Activated CD4-positive, alpha-beta T cell treated with anti-CD3 and anti-CD28 coated beads for 48 hours (primary cell): ENCODE results near the gene RILP.

ENCODE experiments used
- DNase-seq: peaks from one replicate; pipeline ENCODE4 v3.0.0-alpha.2; 2020

Gene RILP

GRCh38 chr17:1647802-1648171 is 1.9 kb downstream of the RILP start:
- no peak for DNase-seq

- DNase-seq: no peak
Observed at GRCh38 chr17:1646199-1646875, 3.3 kb downstream of the RILP start.

DNA sequence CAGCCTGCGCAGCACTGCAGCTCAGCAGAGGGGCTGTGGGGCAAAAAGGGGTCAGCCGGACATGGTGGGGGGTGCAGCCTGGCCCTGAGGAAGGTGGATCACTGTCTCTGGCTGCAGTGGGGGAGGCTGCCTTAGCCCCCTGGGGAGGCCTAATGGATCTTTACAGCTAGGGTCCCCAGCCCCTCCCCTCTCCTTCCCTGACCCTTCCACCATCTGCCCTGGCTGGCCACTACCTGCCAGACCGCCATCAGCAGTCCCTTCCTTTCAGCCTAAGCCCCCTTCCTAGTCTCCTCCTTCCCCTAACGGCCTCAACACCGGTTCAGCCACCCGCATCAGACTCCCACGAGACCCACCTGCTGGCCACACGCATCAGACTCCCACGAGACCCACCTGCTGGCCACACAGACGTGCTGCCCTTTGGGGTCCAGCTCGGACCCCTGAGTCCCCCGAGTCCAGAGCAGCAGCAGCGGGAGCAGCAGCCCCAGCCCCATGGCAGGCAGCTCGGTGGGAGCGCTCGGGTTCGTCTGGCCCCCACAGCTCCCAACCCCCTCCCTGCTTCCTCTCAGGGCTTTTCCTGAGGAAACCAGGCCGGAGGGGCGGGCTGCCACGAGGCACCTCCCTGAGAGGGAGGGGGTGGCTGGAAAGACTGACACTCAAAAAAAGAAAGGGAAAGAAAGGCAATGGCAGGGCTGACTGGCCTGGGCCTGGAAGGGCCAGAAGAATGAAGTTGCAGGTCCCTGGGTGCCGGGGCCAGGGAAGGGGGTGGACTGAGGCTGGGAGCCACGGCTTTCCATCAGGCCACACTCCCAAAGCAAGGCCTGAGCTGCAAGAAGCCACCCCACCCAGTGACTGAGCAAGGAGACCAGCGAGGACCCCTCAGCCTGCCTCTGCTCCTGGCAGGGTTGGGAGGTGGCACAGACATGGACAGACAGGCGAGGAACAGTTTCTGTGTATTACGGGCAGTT is 4.2 kb downstream of the RILP start, which contains the start of gene SCARF1:
Gene SCARF1, minus strand, starts transcription at position 526 of the 965 bp plus-strand sequence. Its CDS starts 35 bp downstream, at position 491.
- DNase-seq: no peak

GRCh38 chr17:1644493-1645206 is 5.0 kb downstream of the RILP start:
- DNase-seq: peak; percentile 61

DNA sequence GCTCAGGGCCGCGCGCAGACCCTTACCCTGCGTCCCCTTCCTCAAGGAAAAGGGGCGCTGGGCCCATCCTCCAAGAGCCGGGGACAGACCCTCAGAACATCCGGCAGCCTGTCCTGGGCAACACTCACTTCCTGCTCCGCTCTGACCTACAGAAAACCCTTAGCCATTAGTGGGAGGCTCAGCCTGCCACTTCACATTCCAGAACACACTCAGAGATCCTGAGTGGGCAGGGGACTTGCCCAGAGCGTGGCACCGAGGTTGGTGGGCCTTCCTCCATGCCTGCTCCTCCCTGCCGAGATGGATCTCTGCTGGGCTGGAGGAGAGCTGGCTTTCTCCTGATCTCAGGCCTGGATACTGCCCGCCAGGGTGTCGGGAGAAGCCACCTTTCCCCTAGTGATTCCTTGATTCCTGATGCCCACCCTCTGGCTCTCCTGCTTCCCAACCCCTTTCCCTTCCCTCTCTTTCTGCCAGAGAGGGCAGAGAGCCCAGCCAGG is 5.6 kb downstream of the RILP start:
- no peak for DNase-seq

GRCh38 chr17:1643293-1643998 is 6.2 kb downstream of the RILP start:
- peak; percentile 68 for DNase-seq

GRCh38 chr17:1641065-1641403 is 8.6 kb downstream of the RILP start:
- DNase-seq: no peak

DNA sequence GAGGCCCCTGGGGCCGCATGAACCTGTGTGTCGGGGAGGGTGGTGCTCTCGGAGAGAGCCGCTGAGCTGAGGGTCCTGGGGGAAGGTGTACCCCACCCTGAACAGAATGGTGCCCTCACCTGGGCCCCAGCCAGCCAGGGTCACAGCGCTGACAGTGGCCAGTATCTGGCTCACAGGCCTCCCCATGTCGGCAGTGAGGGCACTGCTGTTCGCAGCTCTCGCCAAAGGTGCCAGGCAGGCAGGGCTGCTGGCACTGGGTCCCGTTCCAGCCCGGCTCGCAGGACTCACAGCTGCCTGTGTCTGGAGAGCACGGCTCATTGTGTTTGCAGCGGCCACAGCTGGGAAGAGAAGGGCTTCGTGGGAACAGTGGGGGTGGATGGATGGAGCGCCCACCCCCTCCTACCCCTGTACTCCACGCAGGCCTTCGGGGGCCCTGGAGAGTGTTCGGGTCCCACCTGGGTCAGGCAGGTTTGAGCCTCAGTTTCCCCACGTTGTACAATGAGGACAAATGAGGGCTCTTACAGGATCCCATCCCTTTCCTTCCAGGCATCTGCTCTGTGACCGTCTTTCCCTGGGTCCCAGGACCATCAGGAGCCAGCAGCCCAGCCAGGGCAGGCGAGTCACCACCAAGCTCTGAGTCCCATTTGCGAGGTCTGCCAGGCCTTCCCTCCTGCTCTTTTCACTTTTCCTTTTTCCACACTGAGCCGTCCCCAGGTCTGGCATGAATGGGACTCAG is 9.2 kb downstream of the RILP start:
- DNase-seq: no peak

DNA sequence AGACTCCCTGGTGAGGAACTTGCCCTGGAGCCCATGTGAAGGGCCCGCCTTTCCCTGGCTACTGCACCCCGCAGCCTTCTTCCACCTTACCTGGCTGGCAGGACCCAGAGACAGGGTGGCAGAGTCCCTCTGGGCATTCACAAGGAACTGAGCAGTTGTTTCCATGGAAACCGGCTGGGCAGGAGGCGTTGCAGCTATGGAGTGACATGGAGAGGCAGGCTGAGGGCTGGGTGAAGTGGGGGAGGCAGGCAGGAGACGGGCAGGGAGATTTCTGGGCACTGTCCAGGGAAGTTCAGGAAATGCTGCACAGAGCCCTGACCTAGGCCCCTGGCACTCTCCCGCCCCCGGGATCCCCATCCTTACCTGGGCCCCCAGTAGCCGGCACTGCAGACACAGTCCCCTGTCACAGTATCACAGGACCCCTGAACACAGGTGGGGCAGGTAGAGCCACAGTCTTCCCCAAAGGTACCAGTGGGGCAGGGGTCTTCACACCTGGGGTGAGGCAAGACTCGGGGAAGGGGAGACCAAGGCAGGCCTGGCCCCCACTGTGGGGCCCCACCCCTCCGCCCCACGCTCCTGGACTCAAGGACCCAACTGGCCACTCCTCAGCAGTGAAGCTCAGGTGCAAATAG is 10.0 kb downstream of the RILP start:
- no peak for DNase-seq

GRCh38 chr17:1638624-1639300 is 10.9 kb downstream of the RILP start:
- DNase-seq: no peak

- DNase-seq: no peak
Observed at GRCh38 chr17:1638171-1638590, 11.5 kb downstream of the RILP start.

GRCh38 chr17:1636732-1637285 is 12.9 kb downstream of the RILP start:
- no peak for DNase-seq

GRCh38 chr17:1635675-1636465 is 13.8 kb downstream of the RILP start:
- DNase-seq: no peak

DNA sequence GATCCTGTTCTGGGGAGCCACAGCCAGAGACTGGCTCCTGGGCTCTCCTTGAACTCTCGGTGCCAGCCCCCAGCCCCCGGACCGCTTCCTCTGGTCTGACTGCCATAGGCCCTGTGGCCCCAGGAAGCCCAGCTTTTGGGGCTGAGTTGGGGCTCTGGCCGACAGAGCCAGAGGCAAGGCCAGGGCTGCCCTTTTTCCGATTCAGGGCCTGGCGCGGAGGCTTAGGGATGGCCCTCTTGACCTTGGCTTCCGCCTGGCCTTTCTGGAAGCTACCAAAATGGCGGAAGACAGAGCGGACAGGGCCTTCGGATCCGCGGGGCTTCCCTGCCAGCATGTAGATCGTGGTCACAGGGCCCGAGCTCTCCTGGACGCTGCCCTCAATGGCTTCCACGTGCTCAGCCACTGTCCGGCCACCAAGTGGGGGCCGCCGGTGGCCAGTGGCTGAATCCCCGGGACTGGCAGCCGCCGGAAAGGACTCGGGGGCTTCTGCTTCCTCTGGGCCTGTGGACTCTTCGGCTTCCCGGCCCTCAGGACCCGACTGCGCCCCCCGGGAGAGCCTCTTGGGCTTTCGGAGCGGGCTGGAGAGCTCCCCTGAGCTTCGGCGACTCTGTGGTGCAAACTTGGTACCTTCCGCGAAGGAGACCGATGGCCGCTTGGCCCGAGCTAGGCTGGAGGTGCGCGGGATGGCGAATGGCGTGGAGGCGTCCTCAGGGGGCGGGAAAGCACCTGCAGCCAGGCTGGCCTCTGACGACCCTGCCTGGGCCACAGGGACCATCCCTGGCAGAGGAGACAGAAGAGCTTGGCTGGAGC is 14.6 kb downstream of the RILP start:
- no peak for DNase-seq

DNA sequence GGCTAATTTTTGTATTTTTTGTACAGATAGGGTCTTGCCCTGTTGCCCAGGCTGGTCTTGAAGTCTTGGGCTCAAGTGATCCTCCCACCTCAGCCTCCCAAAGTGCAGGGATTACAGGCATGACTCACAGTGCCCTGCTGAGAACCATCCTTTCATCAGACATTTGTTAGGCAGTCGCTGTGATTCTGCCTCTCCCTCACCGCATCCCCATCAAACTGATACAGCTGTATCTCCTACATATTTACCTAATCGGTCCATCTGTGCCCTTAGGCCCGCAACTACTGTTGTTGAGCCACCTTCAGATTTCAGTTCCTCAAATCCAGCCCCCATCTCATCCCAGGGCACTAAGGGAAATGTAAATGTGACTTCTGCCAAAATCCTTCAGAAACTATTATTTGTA is 19.0 kb downstream of the RILP start:
- DNase-seq: no peak

DNA sequence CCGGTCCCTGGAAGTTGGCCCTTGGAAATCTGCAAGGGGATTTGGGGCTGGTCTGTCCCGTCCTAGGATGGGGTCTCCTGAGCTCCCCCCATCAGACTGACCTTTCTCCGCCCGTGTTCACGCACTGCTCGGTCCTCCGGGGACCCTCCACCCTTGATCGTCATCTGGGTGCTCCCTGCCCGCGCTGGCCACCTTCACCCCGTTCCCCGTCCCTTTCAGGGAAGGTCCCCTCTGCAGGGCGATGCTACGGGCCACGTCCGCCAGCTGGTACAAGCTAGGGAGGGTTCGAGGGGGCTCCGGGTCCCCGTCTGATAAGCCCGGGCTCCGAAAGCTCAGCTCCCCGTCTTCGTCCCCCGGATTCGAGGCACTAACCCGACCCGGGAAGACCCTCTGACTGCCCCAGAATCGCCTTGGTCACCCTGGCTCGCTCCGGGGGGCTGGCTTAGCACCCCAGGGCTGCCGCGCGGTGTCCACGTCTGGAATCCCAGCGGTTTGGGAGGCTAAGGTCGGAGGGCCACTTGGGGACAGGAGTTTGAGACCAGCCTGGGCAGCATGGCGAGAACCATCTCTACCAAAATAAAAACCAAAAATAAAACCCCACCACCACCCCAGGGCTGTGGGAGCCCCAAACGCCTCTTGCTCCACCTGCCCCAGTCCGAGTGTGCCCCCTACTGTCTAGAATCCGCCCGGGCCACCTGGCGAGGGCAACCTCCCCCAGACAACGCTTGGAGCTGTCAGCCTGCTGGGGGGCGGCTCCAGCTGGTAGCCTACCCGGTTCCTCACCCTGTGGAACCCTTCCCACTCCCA is 20.0 kb downstream of the RILP start:
- peak; percentile 88 for DNase-seq

- DNase-seq: peak; percentile 91
Observed at GRCh38 chr17:1628856-1629503, 20.7 kb downstream of the RILP start.
